H1 (cell line): ENCODE measurements around the gene EPS8. TPM values are rescaled to one million over a fixed set of nuclear protein-coding genes. Genes with fewer than 3 reads are reported as not detected.

Experiments
- CTCF ChIA-PET: fragments of 300-600 bp; sonication (Branson Sonifier 250); formaldehyde crosslinking; loops from one replicate; lab custom pipeline; 2021; ENCODE audit not compliant: partially characterized antibody; lab: Charles Lee
- POLR2A ChIA-PET: fragments of 300-600 bp; sonication (Branson Sonifier 250); formaldehyde crosslinking; loops from one replicate; lab custom pipeline; 2021; ENCODE audit warnings: inconsistent platforms; ENCODE audit not compliant: partially characterized antibody; lab: Charles Lee
- DNase-seq, 2 experiments: peaks; one replicate each; pipeline versions ENCODE4 v3.0.0 to v3.0.0-alpha.2; 2010 to 2022; ENCODE audit warnings: low spot score in 2 of 2, low read depth in 1 of 2, mixed read lengths in 1 of 2
- FAIRE-seq: peaks from 2 replicates; lab custom pipeline; 2011; peaks lifted over from hg19 to GRCh38; lab: Jason Lieb, UNC
- H2AFZ ChIP-seq: 2 replicates; pipeline ENCODE4 v1.8.1; 2012; ENCODE audit warnings: low read length, inconsistent platforms
- H2AK5ac ChIP-seq: 2 replicates; pipeline ENCODE4 v1.6.1; 2013; ENCODE audit warnings: low read depth, low read length
- H2BK120ac ChIP-seq: replicated peaks from 2 replicates; pipeline ENCODE3; 2013; ENCODE audit warnings: low read depth, low read length, inconsistent platforms
- H2BK12ac ChIP-seq: 2 replicates; pipeline ENCODE4 v1.6.1; 2013; ENCODE audit warnings: low read depth, low read length
- H2BK15ac ChIP-seq: 2 replicates; pipeline ENCODE4 v1.6.1; 2013; ENCODE audit warnings: low read length
- H2BK20ac ChIP-seq: 2 replicates; pipeline ENCODE4 v1.6.1; 2013; ENCODE audit warnings: low read length
- H2BK5ac ChIP-seq: 2 replicates; pipeline ENCODE4 v1.6.1; 2013; ENCODE audit warnings: low read depth, low read length
- H3K14ac ChIP-seq: 2 replicates; pipeline ENCODE4 v1.6.1; 2013; ENCODE audit warnings: inconsistent platforms; ENCODE audit not compliant: insufficient read length
- H3K18ac ChIP-seq: 2 replicates; pipeline ENCODE4 v1.6.1; 2013; ENCODE audit warnings: low read length; ENCODE audit errors: extremely low read depth
- H3K23ac ChIP-seq: 2 replicates; pipeline ENCODE4 v1.6.1; 2013; ENCODE audit warnings: inconsistent platforms; ENCODE audit not compliant: insufficient read length
- H3K23me2 ChIP-seq: 2 replicates; pipeline ENCODE4 v1.6.1; 2013; ENCODE audit warnings: low read depth, low read length
- H3K27ac ChIP-seq: 2 replicates; pipeline ENCODE4 v1.6.1; 2011; ENCODE audit warnings: low read depth, low read length, inconsistent platforms
- H3K27me3 ChIP-seq, 4 experiments: replicated peaks in 1 of 4; 1 replicate in 1 of 4; 2 replicates in 3 of 4; pipeline versions ENCODE4 v1.6.1 to v1.8.1; 2011 to 2013; ENCODE audit warnings: low read length in 3 of 4, mild to moderate bottlenecking in 3 of 4, inconsistent platforms in 2 of 4, mixed read lengths in 2 of 4, moderate library complexity in 1 of 4; ENCODE audit not compliant: control insufficient read depth in 3 of 4, insufficient read depth in 3 of 4; ENCODE audit errors: extremely low read depth in 1 of 4
- H3K36me3 ChIP-seq, 4 experiments: 2 replicates each; pipeline versions ENCODE4 v1.6.1 to v1.8.1; 2011 to 2013; ENCODE audit warnings: mild to moderate bottlenecking in 4 of 4, low read length in 3 of 4, moderate library complexity in 2 of 4, control low read depth in 1 of 4, inconsistent platforms in 1 of 4; ENCODE audit not compliant: insufficient read depth in 4 of 4, control insufficient read depth in 2 of 4
- H3K4ac ChIP-seq: replicated peaks from 2 replicates; pipeline ENCODE3; 2013; ENCODE audit warnings: low read length, low read depth, mixed read lengths, inconsistent platforms; ENCODE audit not compliant: insufficient read length
- H3K4me1 ChIP-seq, 4 experiments: replicated peaks in 1 of 4; 1 replicate in 1 of 4; 2 replicates in 3 of 4; pipeline versions ENCODE4 v1.6.1 to v1.8.1; 2011 to 2013; ENCODE audit warnings: low read length in 3 of 4, inconsistent platforms in 2 of 4, mixed read lengths in 1 of 4; ENCODE audit not compliant: insufficient read depth in 4 of 4, control insufficient read depth in 3 of 4
- H3K4me2 ChIP-seq, 2 experiments: 2 replicates each; pipeline versions ENCODE4 v1.6.1 to v1.8.1; 2011 to 2013; ENCODE audit warnings: low read depth in 2 of 2, low read length in 2 of 2, control low read depth in 1 of 2, inconsistent platforms in 1 of 2, mild to moderate bottlenecking in 1 of 2; ENCODE audit not compliant: insufficient read depth in 1 of 2
- H3K4me3 ChIP-seq, 4 experiments: fragments of 200-600, 300-600 bp in 1 of 4; sonication (generic), shearing (Covaris generic), sonication (Bioruptor Twin) in 1 of 4; 2 replicates each; pipeline versions ENCODE4 v1.5.1 to v1.8.1; 2011 to 2016; ENCODE audit warnings: low read length in 4 of 4, low read depth in 3 of 4, control low read depth in 2 of 4, inconsistent platforms in 2 of 4, mild to moderate bottlenecking in 2 of 4, mixed read lengths in 1 of 4, moderate library complexity in 1 of 4; ENCODE audit not compliant: insufficient read depth in 2 of 4; ENCODE audit errors: extremely low read depth in 1 of 4
- H3K56ac ChIP-seq: replicated peaks from 2 replicates; pipeline ENCODE3; 2013; ENCODE audit warnings: low read depth, mild to moderate bottlenecking, mixed read lengths, low read length, inconsistent platforms; ENCODE audit not compliant: insufficient read length
- H3K79me1 ChIP-seq: 2 replicates; pipeline ENCODE4 v1.6.1; 2013; ENCODE audit warnings: low read depth, low read length, control low read depth
- H3K79me2 ChIP-seq, 2 experiments: 2 replicates each; pipeline versions ENCODE4 v1.6.1 to v1.8.1; 2012 to 2013; ENCODE audit warnings: low read length in 2 of 2, mild to moderate bottlenecking in 2 of 2, inconsistent platforms in 1 of 2; ENCODE audit not compliant: insufficient read depth in 2 of 2, control insufficient read depth in 1 of 2
- H3K9ac ChIP-seq, 4 experiments: replicated peaks in 1 of 4; 1 replicate in 1 of 4; 2 replicates in 3 of 4; pipeline versions ENCODE4 v1.6.1 to v1.8.1; 2011 to 2013; ENCODE audit warnings: low read depth in 3 of 4, low read length in 3 of 4, control low read depth in 2 of 4, mild to moderate bottlenecking in 2 of 4, moderate library complexity in 2 of 4, inconsistent platforms in 1 of 4; ENCODE audit errors: extremely low read depth in 1 of 4
- H3K9me3 ChIP-seq, 2 experiments: 2 replicates each; pipeline versions ENCODE4 v1.6.1 to v1.8.1; 2012 to 2013; ENCODE audit warnings: mild to moderate bottlenecking in 2 of 2, moderate library complexity in 2 of 2, control low read depth in 1 of 2, inconsistent platforms in 1 of 2, low read depth in 1 of 2, low read length in 1 of 2, mixed read lengths in 1 of 2; ENCODE audit not compliant: insufficient read depth in 2 of 2
- H4K20me1 ChIP-seq, 2 experiments: replicated peaks in 1 of 2; 2 replicates each; pipeline versions ENCODE3 to v1.8.1; 2011 to 2013; ENCODE audit warnings: inconsistent platforms in 2 of 2, low read length in 2 of 2, mild to moderate bottlenecking in 1 of 2; ENCODE audit not compliant: insufficient read depth in 2 of 2, control insufficient read depth in 1 of 2
- H4K5ac ChIP-seq: 2 replicates; pipeline ENCODE4 v1.6.1; 2013; ENCODE audit warnings: low read length, low read depth, mixed read lengths, inconsistent platforms; ENCODE audit not compliant: insufficient read length
- H4K8ac ChIP-seq: 2 replicates; pipeline ENCODE4 v1.8.0; 2013; ENCODE audit warnings: mild to moderate bottlenecking, moderate library complexity, low read length, inconsistent platforms; ENCODE audit not compliant: insufficient read depth; ENCODE audit errors: extremely low read depth
- H4K91ac ChIP-seq: replicated peaks from 2 replicates; pipeline ENCODE3; 2013; ENCODE audit warnings: low read length, mixed read lengths, inconsistent platforms; ENCODE audit not compliant: insufficient read length
- BRCA1 ChIP-seq: IDR thresholded peaks from 2 replicates; pipeline ENCODE4 v1.6.1; 2012; ENCODE audit warnings: low read depth, low read length, improper control_type of control experiment
- CBX5 ChIP-seq: fragments of 300-800, 300-1000 bp; sonication (generic); IDR thresholded peaks from 2 replicates; pipeline ENCODE4 v1.7.1; 2016; ENCODE audit warnings: antibody characterized with exemption, low read length, low read depth
- CHD2 ChIP-seq: IDR thresholded peaks from 2 replicates; pipeline ENCODE4 v1.6.1; 2012; ENCODE audit warnings: low read length, improper control_type of control experiment
- FOSL1 ChIP-seq: IDR thresholded peaks from 2 replicates; pipeline ENCODE4 v1.6.1; 2011; ENCODE audit warnings: mild to moderate bottlenecking, low read depth, low read length, moderate library complexity; ENCODE audit not compliant: insufficient read depth
- KDM1A ChIP-seq: fragments of 200-600, 300-600 bp; sonication (generic); IDR thresholded peaks from 2 replicates; pipeline ENCODE4 v1.7.1; 2016; ENCODE audit warnings: mild to moderate bottlenecking, low read length, borderline replicate concordance
- POLR2AphosphoS5 ChIP-seq: IDR thresholded peaks from 2 replicates; pipeline ENCODE4 v1.6.1; 2011; ENCODE audit warnings: low read depth, low read length
- POU5F1 ChIP-seq: IDR thresholded peaks from 2 replicates; pipeline ENCODE4 v1.6.1; 2011; ENCODE audit warnings: low read depth, mild to moderate bottlenecking, low read length, moderate library complexity
- SIRT6 ChIP-seq: IDR thresholded peaks from one replicate; pipeline ENCODE4 v1.7.1; 2012; ENCODE audit warnings: low read length, inconsistent platforms
- SRF ChIP-seq: IDR thresholded peaks from 2 replicates; pipeline ENCODE4 v1.6.1; 2011; ENCODE audit warnings: mild to moderate bottlenecking, low read depth, low read length, moderate library complexity
- TEAD4 ChIP-seq: IDR thresholded peaks from 2 replicates; pipeline ENCODE4 v1.6.1; 2012; ENCODE audit warnings: low read depth, low read length, inconsistent platforms, mixed read lengths
- WGBS, 2 experiments: shearing (Covaris generic) in 1 of 2; methylation state at CpG; one replicate each; pipeline versions ENCODE4 v1.1.6 to v1.1.7; 2013 to 2015; ENCODE audit warnings: low lambda C conversion rate in 2 of 2, mixed read lengths in 2 of 2, inconsistent platforms in 1 of 2, low coverage in 1 of 2, missing lambda C conversion rate in 1 of 2; ENCODE audit not compliant: insufficient replicate concordance in 2 of 2, insufficient coverage in 1 of 2, insufficient read length in 1 of 2; ENCODE audit errors: extremely low coverage in 1 of 2, missing lambda C conversion rate in 1 of 2; 5-methylcytosine and 5-hydroxymethylcytosine counted together
- polyA plus RNA-seq, 7 experiments: library from polyadenylated mRNA; depleted of rRNA in 3 of 7; stranded (reverse) in 5 of 7; unstranded in 2 of 7; fragments of >200 nt in 5 of 7; fragments of 200-250 nt in 2 of 7; gene quantifications; 1 replicate in 5 of 7; 2 replicates in 1 of 7; 4 replicates in 1 of 7; pipeline versions ENCODE4 v1.2.1 to v1.2.3, GENCODE V29; 2011 to 2013; ENCODE audit warnings: missing spikeins in 2 of 7, mixed read lengths in 2 of 7
- total RNA-seq: library from RNA; stranded (reverse); fragmentation: NEBNext Ultra II Directional; extraction: Animal tissue kit (Norgen Biotek cat#: 25700); gene quantifications from 2 replicates; pipeline ENCODE4 v1.2.1, GENCODE V29; 2021
- TF ChIP-seq, protein P1 (sequence below), 3 experiments: IDR thresholded peaks; 1 replicate in 2 of 3; 2 replicates in 1 of 3; pipeline versions ENCODE4 v1.5.1 to v1.6.1; 2011; ENCODE audit warnings: low read length in 3 of 3, mild to moderate bottlenecking in 3 of 3, inconsistent platforms in 2 of 3, low read depth in 1 of 3, moderate library complexity in 1 of 3; ENCODE audit not compliant: insufficient read depth in 1 of 3; ENCODE audit errors: control extremely low read depth in 1 of 3
- TF ChIP-seq, protein P2 (sequence below): IDR thresholded peaks from 2 replicates; pipeline ENCODE4 v1.6.1; 2011; ENCODE audit warnings: low read depth, mild to moderate bottlenecking, low read length; ENCODE audit not compliant: insufficient read depth

Gene EPS8
- total and polyA plus RNA-seq, 2 of the 8 experiments (the other 6 are each of a cell fraction or from before 2014, with no cell fraction given), result 3.0 to 4.6 TPM

DNA sequence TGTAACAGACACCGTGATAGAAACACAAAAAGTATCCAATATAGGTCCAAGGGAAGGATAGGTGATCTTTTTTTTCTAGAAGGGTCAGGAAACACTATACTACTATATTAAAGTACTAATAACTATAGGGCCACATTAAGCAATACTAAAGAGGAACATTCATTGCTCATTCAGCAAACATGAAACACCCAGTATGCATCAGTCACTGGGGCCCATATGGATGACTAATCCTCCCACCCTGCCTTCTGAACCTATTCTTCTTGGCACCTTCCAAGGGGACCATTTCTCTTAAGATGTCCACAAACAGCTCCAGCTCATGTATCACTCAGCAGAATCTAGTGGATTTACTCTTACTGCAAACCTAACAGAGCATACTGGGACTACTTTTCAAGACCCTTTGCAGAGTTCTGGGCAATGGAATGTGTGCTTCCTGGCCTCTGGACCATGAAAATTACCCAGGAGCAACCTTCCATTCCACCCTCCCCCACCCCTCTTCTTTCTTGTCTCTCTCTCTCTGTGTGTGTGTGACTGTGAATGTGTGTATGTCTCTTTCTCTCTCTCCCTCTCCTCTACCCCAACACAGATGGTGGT lies 187.9 kb downstream of the EPS8 start:
- no peak overlapping the region for H3K18ac ChIP-seq
- TF ChIP-seq BRCA1 (no peak), POLR2AphosphoS5 (no peak), FOSL1 (no peak), SIRT6 (no peak), CHD2 (no peak), POU5F1 (no peak), TEAD4 (no peak), KDM1A (no peak), SRF (no peak), CBX5 (no peak)
- TF ChIP-seq, protein P1, sequence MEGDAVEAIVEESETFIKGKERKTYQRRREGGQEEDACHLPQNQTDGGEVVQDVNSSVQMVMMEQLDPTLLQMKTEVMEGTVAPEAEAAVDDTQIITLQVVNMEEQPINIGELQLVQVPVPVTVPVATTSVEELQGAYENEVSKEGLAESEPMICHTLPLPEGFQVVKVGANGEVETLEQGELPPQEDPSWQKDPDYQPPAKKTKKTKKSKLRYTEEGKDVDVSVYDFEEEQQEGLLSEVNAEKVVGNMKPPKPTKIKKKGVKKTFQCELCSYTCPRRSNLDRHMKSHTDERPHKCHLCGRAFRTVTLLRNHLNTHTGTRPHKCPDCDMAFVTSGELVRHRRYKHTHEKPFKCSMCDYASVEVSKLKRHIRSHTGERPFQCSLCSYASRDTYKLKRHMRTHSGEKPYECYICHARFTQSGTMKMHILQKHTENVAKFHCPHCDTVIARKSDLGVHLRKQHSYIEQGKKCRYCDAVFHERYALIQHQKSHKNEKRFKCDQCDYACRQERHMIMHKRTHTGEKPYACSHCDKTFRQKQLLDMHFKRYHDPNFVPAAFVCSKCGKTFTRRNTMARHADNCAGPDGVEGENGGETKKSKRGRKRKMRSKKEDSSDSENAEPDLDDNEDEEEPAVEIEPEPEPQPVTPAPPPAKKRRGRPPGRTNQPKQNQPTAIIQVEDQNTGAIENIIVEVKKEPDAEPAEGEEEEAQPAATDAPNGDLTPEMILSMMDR (IDR thresholded peaks at IDR 0.05; ENCODE audit: control extremely low read depth in 1 of 3, insufficient read depth in 1 of 3, low read depth in 1 of 3, low read length in 3 of 3), result no peak
- TF ChIP-seq, protein P2, sequence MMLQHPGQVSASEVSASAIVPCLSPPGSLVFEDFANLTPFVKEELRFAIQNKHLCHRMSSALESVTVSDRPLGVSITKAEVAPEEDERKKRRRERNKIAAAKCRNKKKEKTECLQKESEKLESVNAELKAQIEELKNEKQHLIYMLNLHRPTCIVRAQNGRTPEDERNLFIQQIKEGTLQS, result no peak

More for the DNA sequence above, 187.9 kb downstream of the EPS8 start:
- no peaks in the 10 kb centered on the region for H4K20me1 ChIP-seq
- no peak overlapping the region for H3K4me2 ChIP-seq
- H4K8ac ChIP-seq, result no peak overlapping the region
- H3K79me1 ChIP-seq, result no peaks in the 10 kb centered on the region
- no peaks in the 10 kb centered on the region for H3K9me3 ChIP-seq
- H3K9ac ChIP-seq, result no peak overlapping the region
- no peak overlapping the region for H3K4ac ChIP-seq
- 0 out of 2 replicates have a peak, but pooled peaks cover under 1% of the 10 kb centered on the region for H3K23me2 ChIP-seq
- H2BK120ac ChIP-seq, result no peak overlapping the region
- FAIRE-seq (no peak), DNase-seq (no peak)
- no peak overlapping the region for H2BK5ac ChIP-seq
- no peaks in the 10 kb centered on the region for H3K27me3 ChIP-seq
- 90% methylated on average over 1 of the region's 1 CpG; no CpG with 5 or more reads in 1 of the 2 experiments for WGBS, 2 experiments
- H3K23ac ChIP-seq, result no peak overlapping the region
- no peaks in the 10 kb centered on the region for H3K4me1 ChIP-seq
- no peak overlapping the region for H2AK5ac ChIP-seq
- H2BK12ac ChIP-seq, result no peak overlapping the region
- ChIA-PET CTCF (no interaction called here), POLR2A (no interaction called here)
- H3K4me3 ChIP-seq, result no peak overlapping the region
- H3K14ac ChIP-seq, result no peak overlapping the region
- H3K79me2 ChIP-seq, result no peaks in the 10 kb centered on the region
- no peak overlapping the region for H2BK15ac ChIP-seq
- no peaks in the 10 kb centered on the region for H3K36me3 ChIP-seq
- H3K56ac ChIP-seq, result no peak overlapping the region
- no peak overlapping the region for H3K27ac ChIP-seq
- H2AFZ ChIP-seq, result no peak overlapping the region
- H4K91ac ChIP-seq, result no peak overlapping the region
- no peak overlapping the region for H2BK20ac ChIP-seq
- no peak overlapping the region for H4K5ac ChIP-seq
